ENCODE data around the gene ETFA. TPM values are rescaled to one million over a fixed set of nuclear protein-coding genes. Genes with fewer than 3 reads are reported as not detected.

ETFA gene
- total and polyA plus RNA-seq, 2 of the 8 experiments (the other 6 are each of a cell fraction or from before 2014, with no cell fraction given): 60.9 to 90.0 TPM

DNA sequence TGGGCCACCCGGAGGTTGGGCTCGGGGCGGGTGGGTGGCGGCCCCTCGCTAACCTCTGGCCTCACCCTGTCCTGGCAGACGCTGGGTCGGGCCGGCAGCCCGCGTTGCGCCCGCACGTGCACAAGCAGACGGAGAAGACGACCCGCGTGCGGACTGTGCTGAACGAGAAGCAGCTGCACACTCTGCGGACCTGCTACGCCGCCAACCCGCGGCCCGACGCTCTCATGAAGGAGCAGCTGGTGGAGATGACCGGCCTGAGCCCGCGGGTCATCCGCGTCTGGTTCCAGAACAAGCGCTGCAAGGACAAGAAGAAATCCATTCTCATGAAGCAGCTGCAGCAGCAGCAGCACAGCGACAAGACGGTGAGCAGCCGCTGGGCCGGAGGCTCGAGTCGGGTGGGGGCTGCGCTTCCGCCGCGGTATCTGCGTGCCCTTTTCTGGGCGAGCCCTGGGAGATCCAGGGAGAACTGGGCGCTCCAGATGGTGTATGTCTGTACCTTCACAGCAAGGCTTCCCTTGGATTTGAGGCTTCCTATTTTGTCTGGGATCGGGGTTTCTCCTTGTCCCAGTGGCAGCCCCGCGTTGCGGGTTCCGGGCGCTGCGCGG lies 29.0 kb upstream of the ETFA start:
- Histone ChIP-seq H3K23me2 (ENCODE audit: low read depth, low read length) (peaks cover 11% of the 10 kb centered on the region; the same call in 1 of the 2 replicates), H2AFZ (ENCODE audit: low read length) (peak overlapping the region; percentile 9; the same call in 1 of the 2 replicates), H3K4me2 (ENCODE audit: insufficient read depth in 1 of 2, low read depth in 2 of 2, low read length in 2 of 2) (peak overlapping the region; percentile 77 to 80), H2AK5ac (ENCODE audit: low read depth, low read length) (no peak overlapping the region), H3K79me1 (ENCODE audit: low read depth, low read length) (no peaks in the 10 kb centered on the region), H3K9me3 (ENCODE audit: insufficient read depth in 2 of 2, low read depth in 1 of 2, low read length in 1 of 2) (peaks cover 0 to 10% of the 10 kb centered on the region in 2 experiments; a peak in 1 of 4 replicates), H2BK20ac (ENCODE audit: low read length) (no peak overlapping the region), H2BK12ac (ENCODE audit: low read depth, low read length) (peak overlapping the region; percentile 80; the same call in 1 of the 2 replicates), H3K14ac (ENCODE audit: insufficient read length) (no peak overlapping the region), H3K27me3 (replicated peaks in 1 of 4; ENCODE audit: control insufficient read depth in 3 of 4, extremely low read depth in 1 of 4, insufficient read depth in 3 of 4, low read length in 3 of 4) (peaks cover 80 to 100% (median 90%) of the 10 kb centered on the region in 4 experiments), H3K4me3 (ENCODE audit: extremely low read depth in 1 of 4, insufficient read depth in 2 of 4, low read depth in 3 of 4, low read length in 4 of 4) (peak overlapping the region; percentile 2 to 55 (median 30); a peak in 6 of 8 replicates), H4K8ac (ENCODE audit: extremely low read depth, insufficient read depth, low read length) (peak overlapping the region; percentile 66; the same call in 1 of the 2 replicates), H2BK5ac (ENCODE audit: low read depth, low read length) (no peak overlapping the region; the same call in 1 of the 2 replicates), H3K79me2 (ENCODE audit: control insufficient read depth in 1 of 2, insufficient read depth in 2 of 2, low read length in 2 of 2) (no peaks in the 10 kb centered on the region), H3K9ac (replicated peaks in 1 of 4; ENCODE audit: extremely low read depth in 1 of 4, low read depth in 3 of 4, low read length in 3 of 4) (no peak overlapping the region), H3K18ac (ENCODE audit: extremely low read depth, low read length) (peak overlapping the region; percentile 71; the same call in 1 of the 2 replicates), H2BK15ac (ENCODE audit: low read length) (peak overlapping the region; percentile 72; the same call in 1 of the 2 replicates), H3K4ac (replicated peaks; ENCODE audit: insufficient read length, low read depth, low read length) (no peak overlapping the region), H4K91ac (replicated peaks; ENCODE audit: insufficient read length, low read length) (peak overlapping the region; percentile 48), H3K27ac (ENCODE audit: low read depth, low read length) (no peak overlapping the region), H3K56ac (replicated peaks; ENCODE audit: insufficient read length, low read depth, low read length) (no peak overlapping the region), H3K4me1 (replicated peaks in 1 of 4; ENCODE audit: control insufficient read depth in 3 of 4, insufficient read depth in 4 of 4, low read length in 3 of 4) (peaks cover 0 to 36% (median 24%) of the 10 kb centered on the region in 4 experiments; a peak in 6 of 7 replicates), H3K23ac (ENCODE audit: insufficient read length) (no peak overlapping the region), H3K36me3 (ENCODE audit: control insufficient read depth in 2 of 4, insufficient read depth in 4 of 4, low read length in 3 of 4) (peaks cover 0 to 26% (median 0%) of the 10 kb centered on the region in 4 experiments; a peak in 1 of 8 replicates), H4K20me1 (replicated peaks in 1 of 2; ENCODE audit: control insufficient read depth in 1 of 2, insufficient read depth in 2 of 2, low read length in 2 of 2) (peaks cover 11 to 29% of the 10 kb centered on the region in 2 experiments), H2BK120ac (replicated peaks; ENCODE audit: low read depth, low read length) (no peak overlapping the region), H4K5ac (ENCODE audit: insufficient read length, low read depth, low read length) (no peak overlapping the region)
- CTCF ChIA-PET (ENCODE audit: partially characterized antibody): interaction anchor here (0.6 to 1.7 kb wide), 4 partner anchors 10 to 156 kb away, joined by 3 to 4 read pairs (median 4); no protein-coding TSS in a partner anchor
- POLR2A ChIA-PET (ENCODE audit: partially characterized antibody): interaction anchor here (1.0 kb wide), 1 partner anchor 90 kb away, joined by 3 read pairs; no protein-coding TSS in a partner anchor
- no peak for FAIRE-seq
- peak in 1 of 2 experiments; percentile 68 for DNase-seq (ENCODE audit: low read depth in 1 of 2, low spot score in 2 of 2)
- 3% methylated on average over 43 of the region's 53 CpGs; no CpG with 5 or more reads in 1 of the 2 experiments for WGBS, 2 experiments (ENCODE audit: extremely low coverage in 1 of 2, insufficient coverage in 1 of 2, insufficient read length in 1 of 2, insufficient replicate concordance in 2 of 2, low coverage in 1 of 2, low lambda C conversion rate in 2 of 2, missing lambda C conversion rate in 1 of 2)
- TF ChIP-seq RNF2 (IDR thresholded peaks at IDR 0.05; ENCODE audit: borderline replicate concordance, low read depth, low read length, missing control alignments, poor library complexity, severe bottlenecking) (peak; percentile 97), EZH2 (IDR thresholded peaks at IDR 0.05; ENCODE audit: low read depth, low read length, severe bottlenecking) (peak; percentile 100), CBX8 (IDR thresholded peaks at IDR 0.05; ENCODE audit: borderline replicate concordance, low read depth, low read length) (peak; percentile 98)
- TF ChIP-seq, protein P1, sequence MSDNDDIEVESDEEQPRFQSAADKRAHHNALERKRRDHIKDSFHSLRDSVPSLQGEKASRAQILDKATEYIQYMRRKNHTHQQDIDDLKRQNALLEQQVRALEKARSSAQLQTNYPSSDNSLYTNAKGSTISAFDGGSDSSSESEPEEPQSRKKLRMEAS (IDR thresholded peaks at IDR 0.05): peak; percentile 56; the same call in 1 of the 2 replicates

Measured in H1 (cell line).